Activated B cell treated with CpG ODN at 0.5 μM for 24 hours (primary cell): ENCODE measurements around the gene ADAMTS6. TPM values are rescaled to one million over a fixed set of nuclear protein-coding genes. Genes with fewer than 3 reads are reported as not detected.

Experiments used
- ATAC-seq: fragments of 200-7000 bp; cut with Tn5 transposase; one replicate; pipeline ENCODE4 v1.10.0; 2021; ENCODE audit warnings: low read depth, mild to moderate bottlenecking, moderate library complexity
- CTCF ChIA-PET: fragments of 350-600 bp; sonication (Branson Sonifier 250); formaldehyde crosslinking; loops from one replicate; lab custom pipeline; 2021; ENCODE audit warnings: antibody characterized with exemption; lab: Charles Lee
- POLR2A ChIA-PET: fragments of 350-600 bp; sonication (Branson Sonifier 250); formaldehyde crosslinking; loops from one replicate; lab custom pipeline; 2021; ENCODE audit warnings: antibody characterized with exemption; lab: Charles Lee
- DNase-seq: peaks from one replicate; pipeline ENCODE4 v3.0.0; 2022
- H3K27ac Mint-ChIP-seq: one replicate; pipeline ENCODE4 v1.8.0; 2020; ENCODE audit warnings: mixed read lengths
- H3K27me3 Mint-ChIP-seq: one replicate; pipeline ENCODE4 v1.8.0; 2021; ENCODE audit warnings: mixed read lengths
- H3K36me3 Mint-ChIP-seq: one replicate; pipeline ENCODE4 v1.8.0; 2021; ENCODE audit warnings: low read depth, mixed read lengths
- H3K4me1 Mint-ChIP-seq: one replicate; pipeline ENCODE4 v1.8.0; 2021; ENCODE audit warnings: mixed read lengths
- H3K4me3 Mint-ChIP-seq: one replicate; pipeline ENCODE4 v1.8.0; 2020; ENCODE audit warnings: mild to moderate bottlenecking, mixed read lengths
- H3K9me3 Mint-ChIP-seq: one replicate; pipeline ENCODE4 v1.8.0; 2020; ENCODE audit warnings: mixed read lengths
- CTCF ChIP-seq: fragments of 200-600 bp; IDR thresholded peaks from one replicate; pipeline ENCODE4 v1.8.0; 2022; ENCODE audit warnings: antibody characterized with exemption, mild to moderate bottlenecking
- intact Hi-C: fragments of 100-400 bp; cut with micrococcal nuclease; formaldehyde crosslinking; loops from one replicate; pipeline ENCODE4 v1.15.1; 2024
- total RNA-seq: library from RNA; stranded (reverse); gene quantifications from 2 replicates; pipeline ENCODE4 v1.2.3, GENCODE V29; 2022

Gene ADAMTS6
- total RNA-seq, 1 donor from 2014 or later = 3.2 TPM

DNA sequence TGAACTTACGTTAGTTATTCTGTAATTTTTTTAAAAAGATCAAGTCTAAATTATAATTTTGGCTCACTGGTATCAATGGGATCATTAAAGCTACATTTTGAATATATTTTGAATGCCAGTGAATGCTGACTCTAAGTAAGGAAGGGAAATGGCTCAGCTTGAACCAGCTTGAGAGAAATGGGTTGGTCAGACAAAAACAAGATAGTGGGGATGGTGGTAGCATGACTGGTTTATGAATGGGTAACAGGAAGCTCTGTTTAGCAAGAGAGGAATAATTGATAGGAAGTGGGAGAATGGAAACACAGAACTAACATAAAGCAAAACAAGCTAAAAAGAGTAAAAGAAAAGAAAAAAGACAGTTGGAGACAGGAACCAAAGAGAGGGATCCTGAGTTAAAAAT is 220.2 kb downstream of the ADAMTS6 start:
- H3K27ac Mint-ChIP-seq = no peak overlapping the region
- ChIA-PET POLR2A (no interaction called here), CTCF (no interaction called here)
- H3K4me1 Mint-ChIP-seq = no peaks in the 10 kb centered on the region
- no peak for DNase-seq
- H3K27me3 Mint-ChIP-seq = no peaks in the 10 kb centered on the region
- TF ChIP-seq CTCF = no peak
- no peak overlapping the region for H3K4me3 Mint-ChIP-seq
- H3K9me3 Mint-ChIP-seq = no peaks in the 10 kb centered on the region
- ATAC-seq = no peak
- peaks cover 5% of the 10 kb centered on the region for H3K36me3 Mint-ChIP-seq
- intact Hi-C loops = no loop called here

DNA sequence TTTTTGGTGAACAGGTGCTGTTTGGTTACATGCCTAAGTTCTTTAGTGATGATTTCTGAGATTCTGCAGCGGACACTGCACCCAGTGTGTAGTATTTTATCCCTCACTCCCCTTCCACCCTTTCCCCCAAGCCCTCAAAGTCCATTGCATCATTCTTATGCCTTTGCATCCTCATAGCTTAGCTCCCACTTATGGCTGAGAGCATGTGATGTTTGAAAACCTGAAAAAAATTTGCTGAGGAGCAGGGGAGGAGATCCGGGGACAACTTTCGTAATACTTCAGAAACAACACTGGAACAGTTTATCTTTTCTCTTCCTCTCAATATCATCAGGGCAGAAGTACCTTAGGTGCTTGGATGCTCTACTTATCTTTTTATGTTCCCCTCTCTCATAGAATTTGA is 226.4 kb downstream of the ADAMTS6 start:
- no peaks in the 10 kb centered on the region for H3K4me1 Mint-ChIP-seq
- TF ChIP-seq CTCF = no peak
- H3K9me3 Mint-ChIP-seq = no peaks in the 10 kb centered on the region
- no peaks in the 10 kb centered on the region for H3K27me3 Mint-ChIP-seq
- ChIA-PET POLR2A (no interaction called here), CTCF (no interaction called here)
- H3K27ac Mint-ChIP-seq = no peak overlapping the region
- intact Hi-C loops = no loop called here
- no peak overlapping the region for H3K4me3 Mint-ChIP-seq
- peaks cover 5% of the 10 kb centered on the region for H3K36me3 Mint-ChIP-seq
- DNase-seq = no peak
- no peak for ATAC-seq

DNA sequence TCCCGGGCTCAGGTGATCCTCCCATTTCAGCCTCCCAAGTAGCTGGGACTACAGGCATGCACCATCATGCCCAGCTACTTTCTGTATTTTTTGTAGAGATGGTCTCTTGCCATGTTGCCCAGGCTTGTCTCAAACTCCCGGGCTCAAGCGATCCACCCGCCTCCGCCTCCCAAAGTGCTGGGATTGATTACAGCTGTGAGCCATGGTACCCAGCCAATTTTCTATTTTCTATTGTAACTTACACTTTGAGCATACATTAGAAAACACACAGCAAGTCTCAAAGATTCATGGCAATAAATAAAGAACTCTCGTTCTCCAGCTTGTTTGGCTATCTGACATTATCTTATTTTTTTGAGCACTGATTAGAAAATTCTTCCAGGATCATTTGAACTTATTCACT is 228.7 kb downstream of the ADAMTS6 start:
- ChIA-PET POLR2A (no interaction called here), CTCF (interaction anchor here (0.6 kb wide), 1 partner anchor 36 kb away, joined by 3 read pairs; no protein-coding TSS in a partner anchor)
- DNase-seq = no peak
- Mint-ChIP-seq H3K36me3 (no peaks in the 10 kb centered on the region), H3K9me3 (no peaks in the 10 kb centered on the region), H3K4me1 (no peaks in the 10 kb centered on the region), H3K27ac (no peak overlapping the region), H3K27me3 (no peaks in the 10 kb centered on the region), H3K4me3 (no peak overlapping the region)
- no peak for TF ChIP-seq CTCF
- no peak for ATAC-seq
- intact Hi-C loops = no loop called here

DNA sequence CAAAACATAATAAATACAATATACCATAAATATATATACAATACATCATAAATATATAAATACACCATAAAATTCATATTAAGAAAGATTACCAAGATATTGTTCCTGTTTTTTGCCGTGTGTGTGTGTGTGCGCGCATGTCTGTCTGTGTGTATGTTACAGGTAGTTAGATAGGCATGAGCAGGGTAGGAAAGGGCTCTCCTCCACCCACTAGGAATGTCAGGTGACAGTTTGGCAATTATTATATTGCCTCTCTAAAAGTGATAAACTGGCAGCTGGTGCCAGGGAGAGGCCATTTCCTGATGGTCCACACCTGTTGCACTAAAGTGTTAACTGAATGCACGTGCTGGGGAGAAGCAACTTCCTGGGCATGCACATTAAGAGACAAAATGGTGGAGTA is 232.8 kb downstream of the ADAMTS6 start:
- Mint-ChIP-seq H3K4me1 (no peaks in the 10 kb centered on the region), H3K36me3 (no peaks in the 10 kb centered on the region), H3K27me3 (no peaks in the 10 kb centered on the region), H3K27ac (no peak overlapping the region), H3K9me3 (no peaks in the 10 kb centered on the region), H3K4me3 (no peak overlapping the region)
- intact Hi-C loops = no loop called here
- DNase-seq (no peak), ATAC-seq (no peak)
- ChIA-PET CTCF (no interaction called here), POLR2A (no interaction called here)
- TF ChIP-seq CTCF = no peak

- H3K9me3 Mint-ChIP-seq = no peaks in the 10 kb centered on the region
- no peak overlapping the region for H3K4me3 Mint-ChIP-seq
- TF ChIP-seq CTCF = no peak
- ATAC-seq (no peak), DNase-seq (no peak)
- intact Hi-C loops = no loop called here
- POLR2A ChIA-PET = no interaction called here
- no peak overlapping the region for H3K27ac Mint-ChIP-seq
- CTCF ChIA-PET = no interaction called here
- no peaks in the 10 kb centered on the region for H3K36me3 Mint-ChIP-seq
- no peaks in the 10 kb centered on the region for H3K4me1 Mint-ChIP-seq
- H3K27me3 Mint-ChIP-seq = no peaks in the 10 kb centered on the region
These were observed 234.1 kb downstream of the ADAMTS6 start for GRCh38 chr5:65247594-65247993.
